Stimulated activated CD4-positive, alpha-beta T cell treated with anti-CD3 and anti-CD28 coated beads, Interleukin-1b, Interleukin-23, amount 100 ng/mL, for 4 hours (primary cell): Measurements from ENCODE around the gene HSPA12A.

Experiments used
- DNase-seq, 2 donors: peaks; one replicate each; pipeline ENCODE4 v3.0.0-alpha.2; 2020; ENCODE audit warnings: low read depth in 2 of 2

Gene HSPA12A

DNA sequence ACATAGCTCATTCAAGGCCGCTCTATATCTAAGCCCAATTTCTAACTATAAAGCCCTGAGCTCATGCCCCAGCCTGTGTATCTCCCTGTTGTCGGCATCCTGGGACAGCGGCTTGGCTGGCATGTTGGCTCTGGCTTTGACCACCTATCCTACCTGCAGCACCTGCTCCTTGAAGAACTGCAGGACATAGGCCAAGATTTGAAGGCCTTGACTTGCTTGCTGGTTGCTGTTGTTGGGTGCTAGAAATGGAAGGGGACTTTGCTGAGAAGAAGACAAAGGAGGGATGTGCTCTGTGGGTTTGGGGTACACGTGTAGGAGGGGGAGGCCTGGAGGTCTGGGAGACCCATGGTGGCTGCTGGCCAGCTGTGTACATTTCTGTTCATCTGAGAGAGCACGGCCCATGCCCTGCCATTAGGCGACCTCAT is 110.5 kb downstream of the HSPA12A start:
- DNase-seq: no peak

DNA sequence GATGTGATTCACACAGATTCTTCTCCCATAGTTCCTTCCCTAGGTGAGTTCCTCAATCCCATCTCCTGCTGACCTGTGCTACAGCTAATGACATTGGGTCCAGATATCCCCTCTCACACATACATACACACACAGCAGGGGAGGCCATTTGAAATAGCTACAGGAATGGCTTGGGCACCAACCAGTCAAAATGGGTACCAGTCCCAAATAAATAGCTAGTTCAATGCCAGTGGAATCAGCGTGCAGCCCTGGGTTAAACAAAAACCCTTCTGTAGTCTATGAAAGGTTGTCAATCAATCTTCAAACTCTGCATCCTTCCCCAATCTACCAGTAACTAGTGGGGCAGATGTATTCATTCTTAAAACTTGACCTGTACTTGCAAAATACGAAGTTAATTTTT is 112.3 kb downstream of the HSPA12A start:
- DNase-seq: no peak

DNA sequence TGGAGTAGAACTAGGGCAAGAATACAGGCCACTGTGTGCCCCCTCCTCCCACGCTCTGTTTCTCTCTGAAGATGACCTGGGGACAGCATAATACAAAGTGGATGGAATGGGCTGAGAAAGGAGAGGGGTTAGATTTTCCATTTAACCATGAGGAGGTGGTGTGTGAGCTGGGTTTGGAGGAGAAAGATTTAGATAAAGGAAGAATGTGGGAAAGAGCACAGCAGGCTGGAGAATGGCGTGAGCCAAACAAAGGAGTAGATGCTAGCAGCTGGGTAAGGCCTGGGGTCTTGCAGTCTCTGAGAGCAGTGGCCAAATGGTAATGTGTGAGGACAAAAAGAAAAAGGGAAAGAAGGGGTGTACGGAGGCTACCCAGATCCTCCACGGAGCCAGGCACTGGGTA is 113.0 kb downstream of the HSPA12A start:
- no peak for DNase-seq

DNA sequence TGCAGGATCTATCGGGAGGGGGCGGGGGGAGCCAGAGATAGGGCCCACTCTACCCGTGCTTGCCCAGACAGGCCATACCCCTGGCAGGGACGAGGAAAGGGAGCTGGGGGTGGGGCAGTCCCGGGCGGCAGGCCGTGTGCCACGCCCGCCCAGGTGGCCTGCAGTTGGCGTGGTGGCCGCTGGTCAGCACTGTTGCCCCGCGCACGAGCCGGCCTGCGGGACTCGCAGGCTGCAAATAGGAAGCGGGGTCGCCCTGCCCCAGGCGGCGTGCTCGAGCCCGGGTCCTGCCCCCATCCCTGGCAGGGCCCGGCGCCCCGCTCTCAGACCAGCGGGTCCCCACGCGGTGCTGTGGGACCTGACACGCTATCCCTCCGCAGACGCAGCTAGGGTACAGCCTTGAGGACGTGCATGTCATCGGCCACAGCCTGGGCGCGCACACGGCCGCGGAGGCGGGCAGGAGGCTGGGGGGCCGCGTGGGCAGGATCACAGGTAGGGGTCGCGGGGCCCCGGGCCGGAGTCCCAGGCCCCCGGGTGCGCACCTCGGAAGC is 114.9 kb downstream of the HSPA12A start:
- DNase-seq: no peak

DNA sequence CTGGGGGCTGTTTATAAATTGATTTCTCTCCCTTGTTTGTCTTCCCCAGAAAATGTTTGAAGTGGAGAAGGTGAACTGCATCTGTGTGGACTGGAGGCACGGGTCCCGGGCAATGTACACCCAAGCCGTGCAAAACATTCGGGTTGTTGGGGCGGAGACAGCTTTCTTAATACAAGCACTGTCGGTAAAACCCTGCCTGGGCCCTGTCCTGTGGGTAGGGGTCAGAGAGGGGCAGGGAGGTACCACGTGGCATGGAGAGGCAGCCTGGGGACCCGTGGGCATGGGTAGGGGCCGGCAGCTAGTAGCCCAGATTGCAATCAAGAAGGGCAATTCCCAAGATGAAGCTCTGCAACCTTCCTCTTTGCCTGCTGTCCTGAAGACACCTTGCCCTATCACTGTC is 115.6 kb downstream of the HSPA12A start:
- no peak for DNase-seq

DNA sequence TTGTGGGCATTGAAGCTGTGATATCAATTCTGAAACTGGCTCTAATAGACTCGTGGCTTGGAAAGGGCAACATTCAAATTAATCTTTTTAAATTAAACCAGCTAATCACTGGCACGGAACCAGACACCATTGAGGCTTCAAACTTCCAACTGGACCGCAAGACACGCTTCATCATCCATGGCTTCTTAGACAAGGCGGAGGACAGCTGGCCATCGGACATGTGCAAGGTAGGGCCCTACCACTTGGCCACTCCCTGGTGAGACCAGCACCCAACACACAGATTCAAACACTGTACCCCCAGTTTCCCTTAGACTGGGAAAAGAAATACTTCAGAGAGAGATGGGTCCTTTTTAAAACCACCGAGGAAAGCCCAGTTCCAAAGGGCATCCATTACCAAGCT is 116.5 kb downstream of the HSPA12A start:
- DNase-seq: no peak

DNA sequence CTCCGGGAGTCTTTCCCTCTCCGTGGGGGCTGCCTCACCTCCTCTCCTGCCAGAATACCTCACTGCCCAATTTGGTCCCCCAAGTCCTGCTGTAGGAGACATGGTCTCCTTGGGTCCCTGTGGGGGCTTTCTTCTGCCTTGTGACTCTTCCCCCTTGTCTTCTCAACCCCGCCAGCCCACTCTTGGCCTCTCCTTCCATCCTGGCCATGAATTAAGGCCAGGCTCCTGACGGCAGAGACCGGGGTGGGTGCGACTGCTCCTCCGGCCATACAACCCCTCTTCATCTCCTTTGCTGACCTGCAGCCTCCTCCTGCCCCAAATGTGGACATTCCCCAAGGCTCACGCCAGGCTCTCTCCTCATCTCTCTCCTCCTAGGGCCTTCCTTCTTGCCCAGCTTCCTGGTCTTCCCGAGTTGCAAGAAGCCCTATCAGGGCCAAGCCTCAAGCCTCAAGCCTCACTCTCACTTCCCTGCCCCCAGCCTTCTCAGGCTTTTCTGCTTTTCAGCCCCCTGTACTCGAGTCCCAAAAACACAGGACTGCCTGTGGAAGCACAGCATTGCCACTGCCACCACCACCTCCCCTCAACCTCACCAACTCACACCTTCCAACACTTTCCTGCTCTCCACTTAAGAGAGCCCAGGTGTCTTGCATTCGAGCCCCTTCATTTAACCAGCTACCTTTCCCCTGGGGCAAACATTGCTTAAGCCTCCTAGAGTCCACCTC is 120.3 kb downstream of the HSPA12A start:
- no peak for DNase-seq

DNA sequence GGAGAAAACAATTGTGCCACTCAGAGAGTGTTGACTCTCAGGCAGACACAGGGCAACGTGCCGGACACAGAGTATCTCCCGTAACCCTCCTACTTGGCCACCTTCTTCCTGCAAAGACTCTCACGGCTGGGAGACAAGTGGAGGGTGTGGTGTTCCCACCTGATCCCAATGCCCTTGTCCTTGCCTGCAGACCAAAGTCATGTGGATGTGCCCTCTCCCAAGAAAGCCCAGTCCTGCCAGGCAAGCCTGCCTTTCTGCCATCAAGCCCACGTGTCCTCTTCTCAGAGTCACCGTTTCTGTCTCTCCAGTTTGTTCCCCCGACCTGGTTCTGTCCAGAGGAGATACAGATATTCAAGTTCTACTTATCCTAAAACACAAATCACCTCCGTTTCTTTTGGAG is 120.9 kb downstream of the HSPA12A start:
- DNase-seq: no peak
